Lower leg skin (tissue), 3 donors: ENCODE measurements around the gene TRAF3IP1.

Experiments
- CTCF ChIP-seq, 3 donors: fragments of 450-650 bp; IDR thresholded peaks; one replicate each; pipeline ENCODE4 v1.5.1; 2016; ENCODE audit warnings: antibody characterized with exemption in 3 of 3, mild to moderate bottlenecking in 3 of 3, moderate library complexity in 2 of 3
- POLR2A ChIP-seq, 2 donors: fragments of 450-650 bp; IDR thresholded peaks; one replicate each; pipeline ENCODE4 v1.6.1; 2016 to 2017; ENCODE audit warnings: antibody characterized with exemption in 2 of 2, mild to moderate bottlenecking in 1 of 2, moderate library complexity in 1 of 2

GRCh38 chr2:238336151-238336550 is 15.8 kb downstream of the TRAF3IP1 start:
- TF ChIP-seq CTCF (IDR thresholded peaks at IDR 0.05), result no peak
- no peak for TF ChIP-seq POLR2A (IDR thresholded peaks at IDR 0.05)
